ENCODE measurements around the gene EGR4.

DNA sequence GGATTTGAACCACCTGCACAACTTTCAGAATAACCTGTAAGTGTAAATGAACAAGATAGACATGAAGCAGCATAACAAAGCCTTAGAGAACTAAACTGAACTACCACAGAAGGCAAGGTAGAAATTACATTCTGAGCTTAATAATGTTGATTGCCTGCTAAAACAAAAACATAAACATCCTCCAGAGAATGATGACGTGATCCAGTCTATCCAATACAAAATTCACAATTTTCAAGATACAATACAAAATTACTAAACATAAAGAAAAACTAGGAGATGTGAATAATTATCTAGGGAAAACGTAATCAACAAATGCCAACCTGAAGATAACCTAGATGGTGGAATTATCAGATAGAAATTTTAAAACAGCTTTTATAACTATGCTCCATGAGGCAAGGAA lies 40.7 kb upstream of the EGR4 start:
- TF ChIP-seq, protein P1, sequence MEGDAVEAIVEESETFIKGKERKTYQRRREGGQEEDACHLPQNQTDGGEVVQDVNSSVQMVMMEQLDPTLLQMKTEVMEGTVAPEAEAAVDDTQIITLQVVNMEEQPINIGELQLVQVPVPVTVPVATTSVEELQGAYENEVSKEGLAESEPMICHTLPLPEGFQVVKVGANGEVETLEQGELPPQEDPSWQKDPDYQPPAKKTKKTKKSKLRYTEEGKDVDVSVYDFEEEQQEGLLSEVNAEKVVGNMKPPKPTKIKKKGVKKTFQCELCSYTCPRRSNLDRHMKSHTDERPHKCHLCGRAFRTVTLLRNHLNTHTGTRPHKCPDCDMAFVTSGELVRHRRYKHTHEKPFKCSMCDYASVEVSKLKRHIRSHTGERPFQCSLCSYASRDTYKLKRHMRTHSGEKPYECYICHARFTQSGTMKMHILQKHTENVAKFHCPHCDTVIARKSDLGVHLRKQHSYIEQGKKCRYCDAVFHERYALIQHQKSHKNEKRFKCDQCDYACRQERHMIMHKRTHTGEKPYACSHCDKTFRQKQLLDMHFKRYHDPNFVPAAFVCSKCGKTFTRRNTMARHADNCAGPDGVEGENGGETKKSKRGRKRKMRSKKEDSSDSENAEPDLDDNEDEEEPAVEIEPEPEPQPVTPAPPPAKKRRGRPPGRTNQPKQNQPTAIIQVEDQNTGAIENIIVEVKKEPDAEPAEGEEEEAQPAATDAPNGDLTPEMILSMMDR (IDR thresholded peaks at IDR 0.05), result no peak
- no peak for TF ChIP-seq POLR2AphosphoS5 (IDR thresholded peaks at IDR 0.05)
